HepG2 (cell line): ENCODE data around the gene GRIK4. TPM values are rescaled to one million over a fixed set of nuclear protein-coding genes. Genes with fewer than 3 reads are reported as not detected.

ENCODE experiments used
- ATAC-seq: fragments of 200-7000 bp; cut with Tn5 transposase; 3 replicates; pipeline ENCODE4 v1.9.1; 2020; ENCODE audit warnings: mild to moderate bottlenecking, moderate library complexity
- BruUV-seq: library from RNA; stranded (reverse); fragments of 400-500 nt; replicated peaks from 2 replicates; lab custom pipeline; 2021; lab: Mats Ljungman, UMichigan
- CTCF ChIA-PET: fragments of 300-600 bp; formaldehyde crosslinking; extraction: SDS; loops from one replicate; lab custom pipeline; 2021; ENCODE audit warnings: low total read pairs, inconsistent platforms, low intra/inter-chr PET ratio; lab: Yijun Ruan, JAX
- POLR2A ChIA-PET: fragments of 350-600 bp; sonication (Branson Sonifier 250); formaldehyde crosslinking; loops from one replicate; lab custom pipeline; 2020; ENCODE audit warnings: antibody characterized with exemption, inconsistent platforms; lab: Yijun Ruan, JAX
- DNase-seq: peaks from one replicate; pipeline ENCODE4 v3.0.0-alpha.2; 2015; ENCODE audit warnings: low spot score
- FAIRE-seq: peaks from 3 replicates; lab custom pipeline; 2011; peaks lifted over from hg19 to GRCh38; lab: Jason Lieb, UNC
- H2AFZ ChIP-seq: one replicate; pipeline ENCODE4 v1.6.1; 2011; ENCODE audit warnings: low read length, inconsistent platforms
- H3K27ac ChIP-seq: fragments of 300-600 bp; 3 replicates; pipeline ENCODE4 v1.8.0; 2011; ENCODE audit warnings: mixed run types, mild to moderate bottlenecking, mixed read lengths, low read length, inconsistent platforms; ENCODE audit not compliant: insufficient read depth; ENCODE audit errors: extremely low read length
- H3K27me3 ChIP-seq, 2 experiments: fragments of 200-600 bp in 1 of 2; 2 replicates in 1 of 2; 3 replicates in 1 of 2; pipeline versions ENCODE4 v1.6.0 to v1.8.0; 2011; ENCODE audit warnings: low read length in 2 of 2, mild to moderate bottlenecking in 2 of 2, moderate library complexity in 2 of 2, inconsistent platforms in 1 of 2; ENCODE audit not compliant: insufficient read depth in 2 of 2, control insufficient read depth in 1 of 2
- H3K36me3 ChIP-seq, 2 experiments: fragments of 200-600 bp in 1 of 2; replicated peaks in 1 of 2; 2 replicates in 1 of 2; 3 replicates in 1 of 2; pipeline versions ENCODE4 v1.5.1 to v1.8.0; 2011; ENCODE audit warnings: low read length in 2 of 2, inconsistent platforms in 1 of 2; ENCODE audit not compliant: insufficient read depth in 2 of 2, control insufficient read depth in 1 of 2
- H3K4me1 ChIP-seq: 2 replicates; pipeline ENCODE4 v1.5.1; 2012; ENCODE audit warnings: low read length, inconsistent platforms; ENCODE audit not compliant: insufficient read depth
- H3K4me2 ChIP-seq: 2 replicates; pipeline ENCODE4 v1.6.0; 2011; ENCODE audit warnings: low read depth, low read length, inconsistent platforms
- H3K4me3 ChIP-seq, 3 experiments: fragments of 200-600 bp in 1 of 3; sonication (generic), shearing (Covaris generic) in 1 of 3; replicated peaks in 1 of 3; 2 replicates each; pipeline ENCODE4 v1.5.1; 2011 to 2016; ENCODE audit warnings: low read length in 3 of 3, inconsistent platforms in 2 of 3, low read depth in 2 of 3, mild to moderate bottlenecking in 2 of 3, control low read depth in 1 of 3, mixed read lengths in 1 of 3; ENCODE audit not compliant: insufficient read depth in 1 of 3
- H3K79me2 ChIP-seq: one replicate; pipeline ENCODE4 v1.6.1; 2011; ENCODE audit warnings: low read length, inconsistent platforms; ENCODE audit not compliant: insufficient read depth
- H3K9ac ChIP-seq: 2 replicates; pipeline ENCODE4 v1.6.0; 2011; ENCODE audit warnings: mild to moderate bottlenecking, low read depth, low read length, inconsistent platforms; ENCODE audit not compliant: insufficient read depth
- H3K9me3 ChIP-seq: 2 replicates; pipeline ENCODE4 v1.5.1; 2012; ENCODE audit warnings: mild to moderate bottlenecking, low read length
- H4K20me1 ChIP-seq: 2 replicates; pipeline ENCODE4 v1.6.0; 2011; ENCODE audit warnings: inconsistent platforms, mild to moderate bottlenecking, low read length, moderate library complexity; ENCODE audit not compliant: insufficient read depth
- DMTF1 ChIP-seq: sonication (generic); formaldehyde crosslinking; IDR thresholded peaks from 2 replicates; pipeline ENCODE4 v1.4.0; 2020; ENCODE audit warnings: mild to moderate bottlenecking, missing genetic modification reagents
- ERF ChIP-seq: IDR thresholded peaks from 2 replicates; pipeline ENCODE4 v1.6.1; 2018; ENCODE audit warnings: missing biosample characterization, missing genetic modification reagents
- PRPF4 ChIP-seq: fragments of 200-400 bp; formaldehyde crosslinking; IDR thresholded peaks from 2 replicates; pipeline ENCODE4 v1.6.1; 2016; ENCODE audit warnings: low read length, low read depth; ENCODE audit not compliant: poor library complexity, severe bottlenecking
- RELA ChIP-seq: sonication (generic); formaldehyde crosslinking; IDR thresholded peaks from 2 replicates; pipeline ENCODE4 v1.4.0; 2020; ENCODE audit warnings: missing genetic modification reagents
- RFX1 ChIP-seq: fragments of 450-650 bp; IDR thresholded peaks from 2 replicates; pipeline ENCODE4 v1.6.1; 2017
- SMARCE1 ChIP-seq: fragments of 450-650 bp; IDR thresholded peaks from 2 replicates; pipeline ENCODE4 v1.6.1; 2017; ENCODE audit warnings: borderline replicate concordance
- ZIK1 ChIP-seq: sonication (generic); formaldehyde crosslinking; IDR thresholded peaks from 2 replicates; pipeline ENCODE4 v1.5.0; 2020; ENCODE audit warnings: mild to moderate bottlenecking, low read depth, missing genetic modification reagents, borderline replicate concordance
- ZNF737 ChIP-seq: sonication (generic); formaldehyde crosslinking; IDR thresholded peaks from 2 replicates; pipeline ENCODE4 v1.5.0; 2020; ENCODE audit warnings: missing genetic modification reagents, mild to moderate bottlenecking, borderline replicate concordance
- WGBS: methylation state at CpG from one replicate; pipeline ENCODE4 v1.1.6; 2017; ENCODE audit warnings: low lambda C conversion rate; 5-methylcytosine and 5-hydroxymethylcytosine counted together
- in situ Hi-C: cut with HindIII; loops from 2 replicates; pipeline ENCODE4 v1.10.0; 2017; ENCODE audit warnings: low pct_unique_long_range_greater_than_20kb; ENCODE audit not compliant: extremely low pct_ligation_motif_present
- intact Hi-C: fragments of 100-400 bp; cut with micrococcal nuclease; formaldehyde crosslinking; loops from one replicate; pipeline ENCODE4 v1.10.0; 2022; ENCODE audit not compliant: unreplicated experiment
- polyA plus RNA-seq, 8 experiments: library from polyadenylated mRNA; depleted of rRNA in 3 of 8; stranded (reverse) in 7 of 8; unstranded in 1 of 8; fragments of >200 nt; fragmentation: Illumina TruSeq in 4 of 8; extraction: Trizol in 4 of 8; gene quantifications; 2 replicates each; pipeline versions ENCODE4 v1.2.1 to v1.2.3, GENCODE V29; 2011 to 2016; ENCODE audit warnings: low read depth in 4 of 8, missing spikeins in 1 of 8, mixed read lengths in 1 of 8; ENCODE audit not compliant: insufficient read depth in 1 of 8
- total RNA-seq, 5 experiments: library from RNA; depleted of rRNA; stranded (reverse); fragments of >200 nt; fragmentation: Illumina TruSeq; extraction: Trizol; gene quantifications; 2 replicates each; pipeline ENCODE4 v1.2.3, GENCODE V29; 2016; ENCODE audit warnings: low read depth in 1 of 5
- TF ChIP-seq, protein P1 (sequence below): sonication (generic); formaldehyde crosslinking; IDR thresholded peaks from 2 replicates; pipeline ENCODE4 v1.8.0; 2022; ENCODE audit warnings: missing genetic modification reagents, mild to moderate bottlenecking, moderate library complexity, borderline replicate concordance
- TF ChIP-seq, protein P2 (sequence below): sonication (generic); formaldehyde crosslinking; IDR thresholded peaks from 2 replicates; pipeline ENCODE4 v1.4.0; 2020; ENCODE audit warnings: low read depth, mild to moderate bottlenecking, missing genetic modification reagents

Gene GRIK4
- total and polyA plus RNA-seq, 2 of the 13 experiments (the other 11 are each of a cell fraction or from before 2014, with no cell fraction given): 0.04 to 0.07 TPM

DNA sequence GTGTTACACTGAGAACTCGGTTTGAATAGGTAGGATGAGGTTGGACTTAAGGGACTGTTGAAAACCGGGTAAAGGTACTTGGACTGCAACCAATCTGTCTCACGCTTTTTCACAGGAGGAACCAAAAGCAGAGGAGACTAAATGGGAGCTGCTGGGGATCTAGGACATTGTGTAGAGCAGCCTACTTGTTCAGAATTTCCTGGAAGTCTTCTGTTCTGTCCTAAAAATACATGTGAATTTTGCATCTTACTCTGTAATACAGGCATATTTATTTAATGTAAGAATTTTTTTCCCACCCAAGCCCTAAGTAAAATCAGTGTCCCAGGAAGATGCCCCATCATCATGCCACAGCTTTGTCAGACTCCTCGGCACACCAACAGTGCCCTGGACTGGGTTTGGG lies 460.3 kb downstream of the GRIK4 start:
- no peak for FAIRE-seq
- peaks cover 0 to 30% of the 10 kb centered on the region in 2 experiments; a peak in 4 of 5 replicates for H3K27me3 ChIP-seq

GRCh38 chr11:120972621-120973020 lies 461.1 kb downstream of the GRIK4 start:
- 56% methylated on average over 6 of the region's 6 CpGs for WGBS
- H3K27me3 ChIP-seq: peaks cover 0 to 30% of the 10 kb centered on the region in 2 experiments; a peak in 4 of 5 replicates
- in situ Hi-C loops (no loop called here), intact Hi-C loops (no loop called here)
- H3K9me3 ChIP-seq: no peaks in the 10 kb centered on the region
- H3K27ac ChIP-seq: no peak overlapping the region
- H3K4me3 ChIP-seq: no peak overlapping the region
- DNase-seq (no peak), FAIRE-seq (no peak), ATAC-seq (no peak)
- H2AFZ ChIP-seq: no peak overlapping the region
- H3K4me1 ChIP-seq: no peaks in the 10 kb centered on the region
- no TSS peak for BruUV-seq
- CTCF ChIA-PET: no interaction called here
- no peak for TF ChIP-seq RFX1
- TF ChIP-seq PRPF4: no peak
- TF ChIP-seq ERF: no peak
- no peak for TF ChIP-seq DMTF1
- TF ChIP-seq ZIK1 (CRISPR knock-in tag): no peak
- TF ChIP-seq, protein P1, sequence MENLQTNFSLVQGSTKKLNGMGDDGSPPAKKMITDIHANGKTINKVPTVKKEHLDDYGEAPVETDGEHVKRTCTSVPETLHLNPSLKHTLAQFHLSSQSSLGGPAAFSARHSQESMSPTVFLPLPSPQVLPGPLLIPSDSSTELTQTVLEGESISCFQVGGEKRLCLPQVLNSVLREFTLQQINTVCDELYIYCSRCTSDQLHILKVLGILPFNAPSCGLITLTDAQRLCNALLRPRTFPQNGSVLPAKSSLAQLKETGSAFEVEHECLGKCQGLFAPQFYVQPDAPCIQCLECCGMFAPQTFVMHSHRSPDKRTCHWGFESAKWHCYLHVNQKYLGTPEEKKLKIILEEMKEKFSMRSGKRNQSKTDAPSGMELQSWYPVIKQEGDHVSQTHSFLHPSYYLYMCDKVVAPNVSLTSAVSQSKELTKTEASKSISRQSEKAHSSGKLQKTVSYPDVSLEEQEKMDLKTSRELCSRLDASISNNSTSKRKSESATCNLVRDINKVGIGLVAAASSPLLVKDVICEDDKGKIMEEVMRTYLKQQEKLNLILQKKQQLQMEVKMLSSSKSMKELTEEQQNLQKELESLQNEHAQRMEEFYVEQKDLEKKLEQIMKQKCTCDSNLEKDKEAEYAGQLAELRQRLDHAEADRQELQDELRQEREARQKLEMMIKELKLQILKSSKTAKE: no peak
- TF ChIP-seq, all 625 proteins: peak for 0
- H3K36me3 ChIP-seq: no peaks in the 10 kb centered on the region
- no peaks in the 10 kb centered on the region for H4K20me1 ChIP-seq
- H3K79me2 ChIP-seq: no peaks in the 10 kb centered on the region
- H3K9ac ChIP-seq: no peak overlapping the region
- POLR2A ChIA-PET: no interaction called here
- H3K4me2 ChIP-seq: no peak overlapping the region

More for the DNA sequence above, 460.3 kb downstream of the GRIK4 start:
- ATAC-seq: no peak
- Histone ChIP-seq H3K4me3 (no peak overlapping the region), H3K9me3 (no peaks in the 10 kb centered on the region), H4K20me1 (no peaks in the 10 kb centered on the region)
- TF ChIP-seq ZNF737 (no peak), RELA (no peak), SMARCE1 (no peak)
- TF ChIP-seq, protein P2, sequence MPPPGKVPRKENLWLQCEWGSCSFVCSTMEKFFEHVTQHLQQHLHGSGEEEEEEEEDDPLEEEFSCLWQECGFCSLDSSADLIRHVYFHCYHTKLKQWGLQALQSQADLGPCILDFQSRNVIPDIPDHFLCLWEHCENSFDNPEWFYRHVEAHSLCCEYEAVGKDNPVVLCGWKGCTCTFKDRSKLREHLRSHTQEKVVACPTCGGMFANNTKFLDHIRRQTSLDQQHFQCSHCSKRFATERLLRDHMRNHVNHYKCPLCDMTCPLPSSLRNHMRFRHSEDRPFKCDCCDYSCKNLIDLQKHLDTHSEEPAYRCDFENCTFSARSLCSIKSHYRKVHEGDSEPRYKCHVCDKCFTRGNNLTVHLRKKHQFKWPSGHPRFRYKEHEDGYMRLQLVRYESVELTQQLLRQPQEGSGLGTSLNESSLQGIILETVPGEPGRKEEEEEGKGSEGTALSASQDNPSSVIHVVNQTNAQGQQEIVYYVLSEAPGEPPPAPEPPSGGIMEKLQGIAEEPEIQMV: no peak
- TF ChIP-seq, all 625 proteins: peak for 0
- no peaks in the 10 kb centered on the region for H3K79me2 ChIP-seq
- in situ Hi-C loops: no loop called here
- WGBS: 17% methylated on average over 4 of the region's 4 CpGs
- H3K4me1 ChIP-seq: no peaks in the 10 kb centered on the region
- H3K4me2 ChIP-seq: no peak overlapping the region
- no peak overlapping the region for H3K27ac ChIP-seq
- no peaks in the 10 kb centered on the region for H3K36me3 ChIP-seq
- BruUV-seq: no TSS peak
- POLR2A ChIA-PET: no interaction called here
- no peak overlapping the region for H2AFZ ChIP-seq
- no peak for DNase-seq
- no peak overlapping the region for H3K9ac ChIP-seq
- CTCF ChIA-PET: no interaction called here
- intact Hi-C loops: no loop called here
